H1 (cell line): ENCODE results near the gene HHIP. TPM values are rescaled to one million over a fixed set of nuclear protein-coding genes. Genes with fewer than 3 reads are reported as not detected.

Source experiments
- CTCF ChIA-PET: fragments of 300-600 bp; sonication (Branson Sonifier 250); formaldehyde crosslinking; loops from one replicate; lab custom pipeline; 2021; ENCODE audit not compliant: partially characterized antibody; lab: Charles Lee
- POLR2A ChIA-PET: fragments of 300-600 bp; sonication (Branson Sonifier 250); formaldehyde crosslinking; loops from one replicate; lab custom pipeline; 2021; ENCODE audit warnings: inconsistent platforms; ENCODE audit not compliant: partially characterized antibody; lab: Charles Lee
- DNase-seq, 2 experiments: peaks; one replicate each; pipeline versions ENCODE4 v3.0.0 to v3.0.0-alpha.2; 2010 to 2022; ENCODE audit warnings: low spot score in 2 of 2, low read depth in 1 of 2, mixed read lengths in 1 of 2
- FAIRE-seq: peaks from 2 replicates; lab custom pipeline; 2011; peaks lifted over from hg19 to GRCh38; lab: Jason Lieb, UNC
- H2AFZ ChIP-seq: 2 replicates; pipeline ENCODE4 v1.8.1; 2012; ENCODE audit warnings: low read length, inconsistent platforms
- H2AK5ac ChIP-seq: 2 replicates; pipeline ENCODE4 v1.6.1; 2013; ENCODE audit warnings: low read depth, low read length
- H2BK120ac ChIP-seq: replicated peaks from 2 replicates; pipeline ENCODE3; 2013; ENCODE audit warnings: low read depth, low read length, inconsistent platforms
- H2BK12ac ChIP-seq: 2 replicates; pipeline ENCODE4 v1.6.1; 2013; ENCODE audit warnings: low read depth, low read length
- H2BK15ac ChIP-seq: 2 replicates; pipeline ENCODE4 v1.6.1; 2013; ENCODE audit warnings: low read length
- H2BK20ac ChIP-seq: 2 replicates; pipeline ENCODE4 v1.6.1; 2013; ENCODE audit warnings: low read length
- H2BK5ac ChIP-seq: 2 replicates; pipeline ENCODE4 v1.6.1; 2013; ENCODE audit warnings: low read depth, low read length
- H3K14ac ChIP-seq: 2 replicates; pipeline ENCODE4 v1.6.1; 2013; ENCODE audit warnings: inconsistent platforms; ENCODE audit not compliant: insufficient read length
- H3K18ac ChIP-seq: 2 replicates; pipeline ENCODE4 v1.6.1; 2013; ENCODE audit warnings: low read length; ENCODE audit errors: extremely low read depth
- H3K23ac ChIP-seq: 2 replicates; pipeline ENCODE4 v1.6.1; 2013; ENCODE audit warnings: inconsistent platforms; ENCODE audit not compliant: insufficient read length
- H3K23me2 ChIP-seq: 2 replicates; pipeline ENCODE4 v1.6.1; 2013; ENCODE audit warnings: low read depth, low read length
- H3K27ac ChIP-seq: 2 replicates; pipeline ENCODE4 v1.6.1; 2011; ENCODE audit warnings: low read depth, low read length, inconsistent platforms
- H3K27me3 ChIP-seq, 4 experiments: replicated peaks in 1 of 4; 1 replicate in 1 of 4; 2 replicates in 3 of 4; pipeline versions ENCODE4 v1.6.1 to v1.8.1; 2011 to 2013; ENCODE audit warnings: low read length in 3 of 4, mild to moderate bottlenecking in 3 of 4, inconsistent platforms in 2 of 4, mixed read lengths in 2 of 4, moderate library complexity in 1 of 4; ENCODE audit not compliant: control insufficient read depth in 3 of 4, insufficient read depth in 3 of 4; ENCODE audit errors: extremely low read depth in 1 of 4
- H3K36me3 ChIP-seq, 4 experiments: 2 replicates each; pipeline versions ENCODE4 v1.6.1 to v1.8.1; 2011 to 2013; ENCODE audit warnings: mild to moderate bottlenecking in 4 of 4, low read length in 3 of 4, moderate library complexity in 2 of 4, control low read depth in 1 of 4, inconsistent platforms in 1 of 4; ENCODE audit not compliant: insufficient read depth in 4 of 4, control insufficient read depth in 2 of 4
- H3K4ac ChIP-seq: replicated peaks from 2 replicates; pipeline ENCODE3; 2013; ENCODE audit warnings: low read length, low read depth, mixed read lengths, inconsistent platforms; ENCODE audit not compliant: insufficient read length
- H3K4me1 ChIP-seq, 4 experiments: replicated peaks in 1 of 4; 1 replicate in 1 of 4; 2 replicates in 3 of 4; pipeline versions ENCODE4 v1.6.1 to v1.8.1; 2011 to 2013; ENCODE audit warnings: low read length in 3 of 4, inconsistent platforms in 2 of 4, mixed read lengths in 1 of 4; ENCODE audit not compliant: insufficient read depth in 4 of 4, control insufficient read depth in 3 of 4
- H3K4me2 ChIP-seq, 2 experiments: 2 replicates each; pipeline versions ENCODE4 v1.6.1 to v1.8.1; 2011 to 2013; ENCODE audit warnings: low read depth in 2 of 2, low read length in 2 of 2, control low read depth in 1 of 2, inconsistent platforms in 1 of 2, mild to moderate bottlenecking in 1 of 2; ENCODE audit not compliant: insufficient read depth in 1 of 2
- H3K4me3 ChIP-seq, 4 experiments: fragments of 200-600, 300-600 bp in 1 of 4; sonication (generic), shearing (Covaris generic), sonication (Bioruptor Twin) in 1 of 4; 2 replicates each; pipeline versions ENCODE4 v1.5.1 to v1.8.1; 2011 to 2016; ENCODE audit warnings: low read length in 4 of 4, low read depth in 3 of 4, control low read depth in 2 of 4, inconsistent platforms in 2 of 4, mild to moderate bottlenecking in 2 of 4, mixed read lengths in 1 of 4, moderate library complexity in 1 of 4; ENCODE audit not compliant: insufficient read depth in 2 of 4; ENCODE audit errors: extremely low read depth in 1 of 4
- H3K56ac ChIP-seq: replicated peaks from 2 replicates; pipeline ENCODE3; 2013; ENCODE audit warnings: low read depth, mild to moderate bottlenecking, mixed read lengths, low read length, inconsistent platforms; ENCODE audit not compliant: insufficient read length
- H3K79me1 ChIP-seq: 2 replicates; pipeline ENCODE4 v1.6.1; 2013; ENCODE audit warnings: low read depth, low read length, control low read depth
- H3K79me2 ChIP-seq, 2 experiments: 2 replicates each; pipeline versions ENCODE4 v1.6.1 to v1.8.1; 2012 to 2013; ENCODE audit warnings: low read length in 2 of 2, mild to moderate bottlenecking in 2 of 2, inconsistent platforms in 1 of 2; ENCODE audit not compliant: insufficient read depth in 2 of 2, control insufficient read depth in 1 of 2
- H3K9ac ChIP-seq, 4 experiments: replicated peaks in 1 of 4; 1 replicate in 1 of 4; 2 replicates in 3 of 4; pipeline versions ENCODE4 v1.6.1 to v1.8.1; 2011 to 2013; ENCODE audit warnings: low read depth in 3 of 4, low read length in 3 of 4, control low read depth in 2 of 4, mild to moderate bottlenecking in 2 of 4, moderate library complexity in 2 of 4, inconsistent platforms in 1 of 4; ENCODE audit errors: extremely low read depth in 1 of 4
- H3K9me3 ChIP-seq, 2 experiments: 2 replicates each; pipeline versions ENCODE4 v1.6.1 to v1.8.1; 2012 to 2013; ENCODE audit warnings: mild to moderate bottlenecking in 2 of 2, moderate library complexity in 2 of 2, control low read depth in 1 of 2, inconsistent platforms in 1 of 2, low read depth in 1 of 2, low read length in 1 of 2, mixed read lengths in 1 of 2; ENCODE audit not compliant: insufficient read depth in 2 of 2
- H4K20me1 ChIP-seq, 2 experiments: replicated peaks in 1 of 2; 2 replicates each; pipeline versions ENCODE3 to v1.8.1; 2011 to 2013; ENCODE audit warnings: inconsistent platforms in 2 of 2, low read length in 2 of 2, mild to moderate bottlenecking in 1 of 2; ENCODE audit not compliant: insufficient read depth in 2 of 2, control insufficient read depth in 1 of 2
- H4K5ac ChIP-seq: 2 replicates; pipeline ENCODE4 v1.6.1; 2013; ENCODE audit warnings: low read length, low read depth, mixed read lengths, inconsistent platforms; ENCODE audit not compliant: insufficient read length
- H4K8ac ChIP-seq: 2 replicates; pipeline ENCODE4 v1.8.0; 2013; ENCODE audit warnings: mild to moderate bottlenecking, moderate library complexity, low read length, inconsistent platforms; ENCODE audit not compliant: insufficient read depth; ENCODE audit errors: extremely low read depth
- H4K91ac ChIP-seq: replicated peaks from 2 replicates; pipeline ENCODE3; 2013; ENCODE audit warnings: low read length, mixed read lengths, inconsistent platforms; ENCODE audit not compliant: insufficient read length
- NRF1 ChIP-seq: IDR thresholded peaks from 2 replicates; pipeline ENCODE4 v1.6.1; 2011; ENCODE audit warnings: mild to moderate bottlenecking, low read depth, low read length, improper control_type of control experiment
- POLR2AphosphoS5 ChIP-seq: IDR thresholded peaks from 2 replicates; pipeline ENCODE4 v1.6.1; 2011; ENCODE audit warnings: low read depth, low read length
- WGBS, 2 experiments: shearing (Covaris generic) in 1 of 2; methylation state at CpG; one replicate each; pipeline versions ENCODE4 v1.1.6 to v1.1.7; 2013 to 2015; ENCODE audit warnings: low lambda C conversion rate in 2 of 2, mixed read lengths in 2 of 2, inconsistent platforms in 1 of 2, low coverage in 1 of 2, missing lambda C conversion rate in 1 of 2; ENCODE audit not compliant: insufficient replicate concordance in 2 of 2, insufficient coverage in 1 of 2, insufficient read length in 1 of 2; ENCODE audit errors: extremely low coverage in 1 of 2, missing lambda C conversion rate in 1 of 2; 5-methylcytosine and 5-hydroxymethylcytosine counted together
- polyA plus RNA-seq, 7 experiments: library from polyadenylated mRNA; depleted of rRNA in 3 of 7; stranded (reverse) in 5 of 7; unstranded in 2 of 7; fragments of >200 nt in 5 of 7; fragments of 200-250 nt in 2 of 7; gene quantifications; 1 replicate in 5 of 7; 2 replicates in 1 of 7; 4 replicates in 1 of 7; pipeline versions ENCODE4 v1.2.1 to v1.2.3, GENCODE V29; 2011 to 2013; ENCODE audit warnings: missing spikeins in 2 of 7, mixed read lengths in 2 of 7
- total RNA-seq: library from RNA; stranded (reverse); fragmentation: NEBNext Ultra II Directional; extraction: Animal tissue kit (Norgen Biotek cat#: 25700); gene quantifications from 2 replicates; pipeline ENCODE4 v1.2.1, GENCODE V29; 2021

The HHIP gene
- total and polyA plus RNA-seq, 2 of the 8 experiments (the other 6 are each of a cell fraction or from before 2014, with no cell fraction given), result 0.05 to 1.3 TPM

- 86% methylated on average over 4 of the region's 4 CpGs; no CpG with 5 or more reads in 1 of the 2 experiments for WGBS, 2 experiments
- H4K91ac ChIP-seq, result no peak overlapping the region
These were observed 8.0 kb downstream of the HHIP start for GRCh38 chr4:144653781-144654545.

More at GRCh38 chr4:144653781-144654545, 8.0 kb downstream of the HHIP start:
- H3K79me1 ChIP-seq, result no peaks in the 10 kb centered on the region
- H3K4ac ChIP-seq, result no peak overlapping the region
- H3K4me1 ChIP-seq, result peaks cover 0 to 14% (median 2%) of the 10 kb centered on the region in 4 experiments; a peak in 4 of 7 replicates
- ChIA-PET CTCF (interaction anchor here (1.4 kb wide), 1 partner anchor 9 kb away, joined by 5 read pairs; no protein-coding TSS in a partner anchor), POLR2A (interaction anchor here (1.0 kb wide), 1 partner anchor 9 kb away, joined by 3 read pairs; no protein-coding TSS in a partner anchor)
- no peak overlapping the region for H2BK15ac ChIP-seq
- no peak overlapping the region for H3K4me2 ChIP-seq
- H2BK120ac ChIP-seq, result no peak overlapping the region
- no peak overlapping the region for H3K23ac ChIP-seq
- FAIRE-seq, result no peak
- no peak overlapping the region for H2BK12ac ChIP-seq
- H3K27ac ChIP-seq, result no peak overlapping the region
- no peaks in the 10 kb centered on the region for H3K23me2 ChIP-seq
- no peak for TF ChIP-seq NRF1
- TF ChIP-seq POLR2AphosphoS5, result no peak
- no peak overlapping the region for H3K9ac ChIP-seq
- no peak overlapping the region for H4K8ac ChIP-seq
- no peak overlapping the region for H2AK5ac ChIP-seq
- H3K79me2 ChIP-seq, result no peaks in the 10 kb centered on the region
- H3K14ac ChIP-seq, result no peak overlapping the region
- H3K56ac ChIP-seq, result no peak overlapping the region
- no peak overlapping the region for H3K4me3 ChIP-seq
- no peak overlapping the region for H2BK5ac ChIP-seq
- H3K9me3 ChIP-seq, result no peaks in the 10 kb centered on the region
- no peaks in the 10 kb centered on the region for H4K20me1 ChIP-seq
- H3K27me3 ChIP-seq, result peaks cover 0 to 2% (median 0%) of the 10 kb centered on the region in 4 experiments; a peak in 2 of 7 replicates
- DNase-seq, result no peak
- H2AFZ ChIP-seq, result no peak overlapping the region
- no peak overlapping the region for H2BK20ac ChIP-seq
- H3K18ac ChIP-seq, result no peak overlapping the region
- no peak overlapping the region for H4K5ac ChIP-seq
- no peaks in the 10 kb centered on the region for H3K36me3 ChIP-seq
